Stomach (tissue), 4 donors: Measurements from ENCODE around the gene KIRREL3.

Source experiments
- EP300 ChIP-seq: sonication (generic); formaldehyde crosslinking; IDR thresholded peaks from one replicate; pipeline ENCODE4 v1.6.1; 2017; ENCODE audit warnings: antibody characterized with exemption
- POLR2AphosphoS5 ChIP-seq, 3 donors: sonication (generic); formaldehyde crosslinking; IDR thresholded peaks; one replicate each; pipeline ENCODE4 v1.6.1; 2016; ENCODE audit warnings: antibody characterized with exemption in 3 of 3

DNA sequence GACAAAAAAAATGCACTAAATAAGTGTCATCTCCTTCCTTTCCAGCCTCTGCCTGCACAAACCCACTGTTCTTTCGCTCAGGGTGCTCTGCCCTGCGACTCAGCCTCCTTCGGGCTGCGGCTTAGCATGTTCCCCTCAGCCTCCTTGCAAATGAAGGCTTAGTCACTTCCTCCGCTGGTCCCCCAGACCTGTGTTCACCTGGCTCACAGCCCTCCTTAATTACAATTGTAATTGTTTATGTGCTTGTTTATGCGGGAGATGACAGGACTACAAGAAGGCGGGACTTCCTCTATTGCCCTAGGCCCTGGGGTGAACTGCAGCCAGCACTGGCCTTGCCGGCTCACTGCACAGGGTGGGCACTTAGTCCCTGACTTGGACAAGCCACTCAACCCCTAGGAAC, 303.6 kb downstream of the KIRREL3 start:
- no peak for TF ChIP-seq POLR2AphosphoS5 (IDR thresholded peaks at IDR 0.05)
- TF ChIP-seq EP300 = no peak
